Tibial nerve (tissue), 4 donors: ENCODE measurements around the gene TAF1C. TPM values are rescaled to one million over a fixed set of nuclear protein-coding genes. Genes with fewer than 3 reads are reported as not detected.
"Not testable (repeated sequence)": the region's sequence is repeated elsewhere in the genome, so short reads cannot be mapped to it uniquely, and the experiment has no call there.

Experiments used
- DNase-seq, 2 donors: peaks; one replicate each; pipeline ENCODE4 v3.0.0-alpha.2; 2019; ENCODE audit warnings: low spot score in 2 of 2
- H3K27ac ChIP-seq, 4 donors: fragments of 200-600 bp; sonication (generic) in 3 of 4; one replicate each; pipeline ENCODE4 v1.5.1; 2017 to 2019; ENCODE audit warnings: mild to moderate bottlenecking in 1 of 4
- H3K27me3 ChIP-seq, 2 donors: fragments of 200-600 bp; sonication (generic) in 1 of 2; one replicate each; pipeline versions ENCODE4 v1.5.1 to v1.6.0; 2017 to 2019
- H3K36me3 ChIP-seq, 3 donors: fragments of 200-600 bp; sonication (generic); one replicate each; pipeline ENCODE4 v1.5.1; 2018 to 2019
- H3K4me1 ChIP-seq, 4 donors: fragments of 200-600 bp; sonication (generic) in 3 of 4; one replicate each; pipeline ENCODE4 v1.5.1; 2017 to 2019
- H3K4me3 ChIP-seq, 4 donors: fragments of 200-600 bp; sonication (generic) in 3 of 4; one replicate each; pipeline ENCODE4 v1.5.1; 2017 to 2019; ENCODE audit warnings: mild to moderate bottlenecking in 1 of 4, moderate library complexity in 1 of 4
- H3K9me3 ChIP-seq, 4 donors: fragments of 200-600 bp; sonication (generic) in 3 of 4; one replicate each; pipeline ENCODE4 v1.5.1; 2017 to 2019
- EP300 ChIP-seq, 2 donors: sonication (generic); formaldehyde crosslinking; IDR thresholded peaks; one replicate each; pipeline ENCODE4 v1.6.1; 2017; ENCODE audit warnings: antibody characterized with exemption in 2 of 2, mild to moderate bottlenecking in 1 of 2
- POLR2A ChIP-seq, 2 donors: fragments of 450-650 bp; IDR thresholded peaks; one replicate each; pipeline ENCODE4 v1.6.1; 2017; ENCODE audit warnings: antibody characterized with exemption in 2 of 2, mild to moderate bottlenecking in 2 of 2, moderate library complexity in 2 of 2
- WGBS, 2 donors: methylation state at CpG; one replicate each; pipeline ENCODE4 v1.1.5; 2018; 5-methylcytosine and 5-hydroxymethylcytosine counted together
- total RNA-seq, 4 donors: library from RNA; depleted of rRNA; stranded (reverse); fragments of >200 nt; gene quantifications; one replicate each; pipeline ENCODE4 v1.1.0, GENCODE V29; 2016
- TF ChIP-seq, protein P1 (sequence below), 5 experiments: fragments of 200-600 bp in 3 of 5; fragments of 450-650 bp in 2 of 5; sonication (generic) in 3 of 5; IDR thresholded peaks; one replicate each; pipeline ENCODE4 v1.5.1; 2016 to 2019; ENCODE audit warnings: antibody characterized with exemption in 5 of 5, mild to moderate bottlenecking in 3 of 5, moderate library complexity in 2 of 5

Gene TAF1C
- total RNA-seq, 4 donors from 2014 or later, result 50.7 to 109 (median 73.9) TPM

- Histone ChIP-seq H3K27ac (no peak overlapping the region), H3K9me3 (no peaks in the 10 kb centered on the region), H3K36me3 (no peaks in the 10 kb centered on the region), H3K27me3 (no peaks in the 10 kb centered on the region), H3K4me3 (no peak overlapping the region), H3K4me1 (no peaks in the 10 kb centered on the region)
- TF ChIP-seq, protein P1, sequence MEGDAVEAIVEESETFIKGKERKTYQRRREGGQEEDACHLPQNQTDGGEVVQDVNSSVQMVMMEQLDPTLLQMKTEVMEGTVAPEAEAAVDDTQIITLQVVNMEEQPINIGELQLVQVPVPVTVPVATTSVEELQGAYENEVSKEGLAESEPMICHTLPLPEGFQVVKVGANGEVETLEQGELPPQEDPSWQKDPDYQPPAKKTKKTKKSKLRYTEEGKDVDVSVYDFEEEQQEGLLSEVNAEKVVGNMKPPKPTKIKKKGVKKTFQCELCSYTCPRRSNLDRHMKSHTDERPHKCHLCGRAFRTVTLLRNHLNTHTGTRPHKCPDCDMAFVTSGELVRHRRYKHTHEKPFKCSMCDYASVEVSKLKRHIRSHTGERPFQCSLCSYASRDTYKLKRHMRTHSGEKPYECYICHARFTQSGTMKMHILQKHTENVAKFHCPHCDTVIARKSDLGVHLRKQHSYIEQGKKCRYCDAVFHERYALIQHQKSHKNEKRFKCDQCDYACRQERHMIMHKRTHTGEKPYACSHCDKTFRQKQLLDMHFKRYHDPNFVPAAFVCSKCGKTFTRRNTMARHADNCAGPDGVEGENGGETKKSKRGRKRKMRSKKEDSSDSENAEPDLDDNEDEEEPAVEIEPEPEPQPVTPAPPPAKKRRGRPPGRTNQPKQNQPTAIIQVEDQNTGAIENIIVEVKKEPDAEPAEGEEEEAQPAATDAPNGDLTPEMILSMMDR (IDR thresholded peaks at IDR 0.05), result no peak
- TF ChIP-seq POLR2A (IDR thresholded peaks at IDR 0.05) (no peak), EP300 (IDR thresholded peaks at IDR 0.05) (no peak)
- no peak for DNase-seq
- WGBS, 2 donors, result 52 to 53% methylated on average over 4 of the region's 4 CpGs
These were observed 25.3 kb upstream of the TAF1C start for GRCh38 chr16:84212154-84212553.

DNA sequence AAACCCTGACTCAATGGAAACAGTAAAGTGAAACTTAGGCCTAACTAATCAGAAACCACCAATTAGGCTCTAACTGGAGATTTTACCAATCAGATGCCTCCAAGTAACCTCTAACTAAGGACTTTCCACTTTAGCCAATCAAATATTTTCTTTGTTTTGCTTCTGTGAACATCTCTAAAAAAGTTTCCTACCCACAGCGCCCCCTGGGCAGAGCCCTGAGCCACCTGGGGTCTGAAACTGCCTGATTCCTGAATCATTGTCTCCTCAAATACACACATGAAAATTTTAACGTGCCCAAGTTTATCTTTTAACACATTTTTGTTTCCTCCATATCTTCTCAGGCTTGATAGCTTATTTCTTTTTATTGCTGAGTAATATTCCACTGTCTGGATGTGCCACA, 23.1 kb upstream of the TAF1C start:
- Histone ChIP-seq H3K36me3 (no peaks in the 10 kb centered on the region), H3K4me1 (no peaks in the 10 kb centered on the region), H3K27ac (no peak overlapping the region), H3K4me3 (no peak overlapping the region), H3K9me3 (no peaks in the 10 kb centered on the region), H3K27me3 (no peaks in the 10 kb centered on the region)
- TF ChIP-seq POLR2A (IDR thresholded peaks at IDR 0.05) (no peak), EP300 (IDR thresholded peaks at IDR 0.05) (no peak)
- TF ChIP-seq, protein P1 (IDR thresholded peaks at IDR 0.05), result no peak
- 86 to 88% methylated on average over 2 of the region's 2 CpGs for WGBS, 2 donors
- no peak for DNase-seq

DNA sequence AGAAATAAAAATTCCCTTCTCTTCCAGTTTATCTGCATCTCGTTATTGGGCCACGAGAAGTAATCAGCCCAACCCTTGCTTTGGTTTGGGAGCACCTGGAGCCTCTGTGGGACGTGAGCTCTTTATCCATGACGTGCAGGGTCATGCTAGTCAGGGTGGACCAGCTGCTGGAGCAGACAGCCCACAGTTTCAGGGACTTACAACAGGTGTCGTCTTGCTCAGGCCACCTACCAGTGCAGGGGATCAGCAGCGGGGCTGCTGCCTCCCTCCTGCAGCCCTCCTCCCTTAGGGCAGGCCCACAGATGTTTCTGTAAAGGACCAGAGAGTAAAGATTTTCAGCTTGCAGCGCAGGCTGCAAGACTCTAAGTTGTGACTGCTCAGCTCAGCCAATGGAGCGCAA, 21.0 kb upstream of the TAF1C start:
- TF ChIP-seq, protein P1 (IDR thresholded peaks at IDR 0.05), result no peak
- no peak for TF ChIP-seq POLR2A (IDR thresholded peaks at IDR 0.05)
- no peak for TF ChIP-seq EP300 (IDR thresholded peaks at IDR 0.05)
- Histone ChIP-seq H3K4me1 (no peaks in the 10 kb centered on the region), H3K27me3 (no peaks in the 10 kb centered on the region), H3K27ac (no peak overlapping the region), H3K9me3 (no peaks in the 10 kb centered on the region), H3K4me3 (no peak overlapping the region), H3K36me3 (no peaks in the 10 kb centered on the region)
- 64 to 74% methylated on average over 8 of the region's 8 CpGs for WGBS, 2 donors
- DNase-seq, result no peak

DNA sequence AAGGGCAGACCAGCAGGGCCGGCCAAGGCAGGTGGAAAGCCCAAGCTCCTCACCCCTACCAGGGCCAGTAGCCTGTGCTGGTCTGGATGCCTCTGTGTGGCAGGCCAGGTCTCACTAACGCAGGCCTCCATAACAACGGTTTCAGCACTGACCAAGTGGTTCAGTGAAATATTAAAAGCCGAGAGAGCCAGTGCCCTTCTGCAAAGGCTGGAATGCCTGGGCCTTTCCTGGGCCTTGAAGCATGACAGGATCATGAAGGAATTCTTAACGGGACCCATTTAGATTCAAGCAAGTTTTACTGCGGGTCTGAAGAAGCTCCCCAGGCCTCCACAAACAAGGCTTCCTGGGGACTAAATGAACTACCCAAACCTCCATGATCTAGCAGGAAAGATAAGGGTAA, 20.4 kb upstream of the TAF1C start:
- TF ChIP-seq EP300 (IDR thresholded peaks at IDR 0.05) (no peak), POLR2A (IDR thresholded peaks at IDR 0.05) (no peak)
- TF ChIP-seq, protein P1 (IDR thresholded peaks at IDR 0.05), result no peak
- Histone ChIP-seq H3K27me3 (no peaks in the 10 kb centered on the region), H3K27ac (no peak overlapping the region), H3K4me3 (no peak overlapping the region), H3K9me3 (no peaks in the 10 kb centered on the region), H3K36me3 (no peaks in the 10 kb centered on the region), H3K4me1 (no peaks in the 10 kb centered on the region)
- 49 to 54% methylated on average over 6 of the region's 6 CpGs for WGBS, 2 donors
- DNase-seq, result no peak

GRCh38 chr16:84205976-84206691, 19.3 kb upstream of the TAF1C start:
- H3K4me3 ChIP-seq, result no peak overlapping the region
- H3K36me3 ChIP-seq, result no peaks in the 10 kb centered on the region
- TF ChIP-seq EP300 (IDR thresholded peaks at IDR 0.05) (no peak), POLR2A (IDR thresholded peaks at IDR 0.05) (no peak)
- TF ChIP-seq, protein P1 (IDR thresholded peaks at IDR 0.05), result no peak
- H3K9me3 ChIP-seq, result no peaks in the 10 kb centered on the region
- H3K27ac ChIP-seq, result no peak overlapping the region
- no peaks in the 10 kb centered on the region for H3K4me1 ChIP-seq
- H3K27me3 ChIP-seq, result no peaks in the 10 kb centered on the region
- no peak for DNase-seq
- 87 to 88% methylated on average over 14 to 18 of the region's 18 CpGs for WGBS, 2 donors

DNA sequence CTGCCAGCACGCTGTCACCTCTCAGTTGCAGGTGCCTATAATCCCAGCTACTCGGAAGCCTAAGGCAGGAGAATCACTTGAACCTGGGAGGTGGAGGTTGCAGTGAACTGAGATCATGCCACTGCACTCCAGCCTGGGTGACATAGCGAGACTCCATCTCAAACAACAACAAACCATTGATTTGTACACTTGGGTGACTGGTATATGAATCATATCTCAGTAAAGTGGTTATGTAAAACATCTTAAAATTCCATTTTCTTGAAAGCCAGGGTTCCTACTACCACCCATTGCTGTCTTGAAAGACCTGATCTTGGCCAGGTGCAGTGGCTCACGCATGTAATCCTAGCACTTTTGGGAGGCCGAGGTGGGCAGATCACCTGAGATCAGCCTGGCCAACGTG, 18.3 kb upstream of the TAF1C start:
- H3K9me3 ChIP-seq, DNase-seq, H3K4me1 ChIP-seq, H3K36me3 ChIP-seq, H3K4me3 ChIP-seq, H3K27me3 ChIP-seq, H3K27ac ChIP-seq: not testable (repeated sequence)
- 87 to 88% methylated on average over 6 of the region's 6 CpGs for WGBS, 2 donors

- H3K4me1 ChIP-seq, H3K27ac ChIP-seq, H3K36me3 ChIP-seq, H3K4me3 ChIP-seq, DNase-seq, H3K9me3 ChIP-seq, H3K27me3 ChIP-seq: not testable (repeated sequence)
- WGBS, 2 donors, result 92 to 97% methylated on average over 5 to 20 of the region's 26 CpGs
These were observed 17.7 kb upstream of the TAF1C start for GRCh38 chr16:84204551-84204950.
